Stimulated activated CD8-positive, alpha-beta memory T cell treated with anti-CD3 and anti-CD28 coated beads, Interleukin-2, amount 100 ng/mL, for 1 hour (primary cell): Measurements from ENCODE around the gene GGA1.
A peak's percentile ranks its signal among the peaks of the same experiment; 100 is the strongest.

Experiments used
- DNase-seq, 2 donors: peaks; one replicate each; pipeline ENCODE4 v3.0.0-alpha.2; 2020; ENCODE audit warnings: low read depth in 2 of 2

Gene GGA1

DNA sequence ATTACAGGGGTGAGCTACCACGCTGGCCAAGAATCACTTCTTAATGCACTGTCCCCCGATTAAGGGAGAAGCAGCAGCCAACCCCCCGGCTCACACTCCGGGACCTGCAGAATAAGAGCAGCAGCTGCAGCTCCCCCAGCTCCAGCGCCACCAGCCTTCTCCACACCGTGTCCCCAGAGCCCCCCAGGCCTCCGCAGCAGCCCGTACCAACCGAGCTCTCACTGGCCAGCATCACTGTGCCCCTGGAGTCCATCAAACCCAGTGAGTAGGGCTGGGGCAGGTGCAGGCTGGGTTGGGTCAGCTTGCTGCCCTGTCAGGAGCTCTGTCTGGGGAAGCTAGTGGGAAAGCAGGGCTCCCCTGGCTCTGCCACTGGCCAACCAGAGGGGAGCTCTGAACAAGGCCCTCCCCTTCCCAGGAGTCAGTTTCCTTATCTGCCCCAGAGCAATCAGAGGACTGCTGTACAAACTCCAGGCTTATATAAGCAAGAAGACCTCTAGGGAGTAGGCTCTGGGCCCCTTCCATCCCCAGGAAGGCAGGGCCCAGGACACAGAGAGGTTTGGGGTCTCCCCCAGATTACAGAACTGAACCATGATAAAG lies 22.3 kb downstream of the GGA1 start:
- no peak for DNase-seq

DNA sequence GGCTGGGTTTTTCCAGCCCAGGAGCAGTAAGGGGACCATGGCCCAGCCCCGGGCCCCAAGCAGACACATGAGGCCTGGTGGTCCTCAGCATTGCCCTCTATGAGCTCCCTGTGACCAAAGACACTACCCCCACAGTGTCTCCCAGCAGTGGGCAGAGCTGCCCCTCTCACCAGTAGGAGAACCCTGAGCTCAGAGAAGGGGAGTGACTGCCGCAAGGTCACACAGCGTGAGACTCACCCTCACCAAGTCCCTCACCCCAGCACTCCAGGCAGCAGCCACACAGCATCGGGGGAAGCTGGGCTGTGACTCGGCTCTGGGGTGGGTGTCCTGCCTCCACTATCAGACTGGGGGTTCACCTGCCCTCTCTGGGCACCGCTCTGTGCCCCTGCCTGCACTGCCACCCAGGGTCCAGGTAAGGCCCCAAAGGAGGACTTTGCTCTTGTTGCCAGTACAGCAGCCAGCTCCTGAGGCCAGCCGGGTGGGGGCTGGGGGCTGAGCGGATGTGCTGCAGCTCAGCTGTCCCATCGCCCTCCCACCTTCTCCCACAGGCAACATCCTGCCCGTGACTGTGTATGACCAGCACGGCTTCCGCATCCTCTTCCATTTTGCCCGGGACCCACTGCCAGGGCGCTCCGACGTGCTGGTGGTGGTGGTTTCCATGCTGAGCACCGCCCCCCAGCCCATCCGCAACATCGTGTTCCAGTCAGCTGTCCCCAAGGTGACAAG lies 23.0 kb downstream of the GGA1 start:
- DNase-seq = no peak

DNA sequence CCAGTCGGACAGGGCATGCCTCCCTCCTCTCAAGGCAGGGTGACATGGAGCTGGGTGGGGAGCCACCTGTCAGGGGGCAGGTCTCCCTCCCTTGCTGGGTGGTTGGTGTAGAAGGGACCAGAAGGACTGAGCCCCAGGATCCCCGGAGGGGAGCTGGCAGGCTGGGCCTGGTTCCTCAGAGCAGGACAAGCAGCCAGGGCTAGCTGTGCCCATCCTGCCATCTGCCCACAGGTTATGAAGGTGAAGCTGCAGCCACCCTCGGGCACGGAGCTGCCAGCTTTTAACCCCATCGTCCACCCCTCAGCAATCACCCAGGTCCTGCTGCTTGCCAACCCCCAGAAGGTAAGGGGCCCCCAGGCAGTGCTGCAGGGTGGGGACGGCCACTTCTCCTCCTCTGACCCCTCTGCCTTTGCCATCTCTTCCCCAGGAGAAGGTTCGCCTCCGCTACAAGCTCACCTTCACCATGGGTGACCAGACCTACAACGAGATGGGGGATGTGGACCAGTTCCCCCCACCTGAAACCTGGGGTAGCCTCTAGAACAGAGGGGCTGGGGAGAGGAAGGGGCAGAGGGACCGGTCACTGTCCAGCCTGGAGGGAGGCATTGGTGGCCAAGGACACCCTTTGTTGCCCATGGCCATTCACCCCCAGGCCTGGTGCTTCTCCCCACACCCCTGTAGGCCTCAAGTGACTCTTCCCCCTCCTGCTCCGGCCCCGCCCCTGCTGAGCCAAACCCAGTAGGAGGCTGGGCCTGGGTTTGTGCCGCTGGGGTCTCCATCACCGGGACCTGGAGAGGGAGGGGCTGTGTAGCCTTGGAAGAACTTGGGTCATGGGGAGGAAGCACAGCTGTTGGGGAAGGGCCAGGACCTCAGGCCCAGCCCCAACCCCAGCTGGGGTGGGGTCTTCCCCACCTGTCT lies 23.8 kb downstream of the GGA1 start:
- DNase-seq = no peak

DNA sequence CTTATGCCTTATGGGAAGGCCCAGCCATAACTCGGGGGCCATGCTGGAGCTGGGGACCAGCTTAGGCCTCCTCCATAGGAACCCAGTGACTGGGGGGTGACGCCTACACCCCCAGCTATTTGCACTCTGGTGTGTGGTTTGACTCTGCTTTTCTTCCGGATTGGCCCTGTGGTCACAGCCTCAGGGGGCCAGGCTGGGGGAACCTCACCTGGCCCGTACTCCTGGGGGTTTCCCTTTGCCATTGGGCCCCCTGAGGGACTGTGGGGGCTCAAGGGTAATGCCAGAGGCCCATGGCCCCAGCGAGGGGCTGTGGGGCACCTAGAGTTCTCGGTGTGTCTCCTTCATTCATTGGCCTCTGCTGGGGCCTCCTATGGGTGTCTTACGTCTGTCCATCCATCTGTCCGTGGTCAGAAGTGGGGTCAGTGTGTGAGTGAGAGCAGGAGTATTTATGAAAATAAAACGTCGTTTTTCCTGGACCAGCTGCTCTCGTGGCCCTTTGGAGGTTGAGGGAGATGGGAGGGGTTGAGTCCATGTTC lies 24.5 kb downstream of the GGA1 start:
- DNase-seq = no peak

DNA sequence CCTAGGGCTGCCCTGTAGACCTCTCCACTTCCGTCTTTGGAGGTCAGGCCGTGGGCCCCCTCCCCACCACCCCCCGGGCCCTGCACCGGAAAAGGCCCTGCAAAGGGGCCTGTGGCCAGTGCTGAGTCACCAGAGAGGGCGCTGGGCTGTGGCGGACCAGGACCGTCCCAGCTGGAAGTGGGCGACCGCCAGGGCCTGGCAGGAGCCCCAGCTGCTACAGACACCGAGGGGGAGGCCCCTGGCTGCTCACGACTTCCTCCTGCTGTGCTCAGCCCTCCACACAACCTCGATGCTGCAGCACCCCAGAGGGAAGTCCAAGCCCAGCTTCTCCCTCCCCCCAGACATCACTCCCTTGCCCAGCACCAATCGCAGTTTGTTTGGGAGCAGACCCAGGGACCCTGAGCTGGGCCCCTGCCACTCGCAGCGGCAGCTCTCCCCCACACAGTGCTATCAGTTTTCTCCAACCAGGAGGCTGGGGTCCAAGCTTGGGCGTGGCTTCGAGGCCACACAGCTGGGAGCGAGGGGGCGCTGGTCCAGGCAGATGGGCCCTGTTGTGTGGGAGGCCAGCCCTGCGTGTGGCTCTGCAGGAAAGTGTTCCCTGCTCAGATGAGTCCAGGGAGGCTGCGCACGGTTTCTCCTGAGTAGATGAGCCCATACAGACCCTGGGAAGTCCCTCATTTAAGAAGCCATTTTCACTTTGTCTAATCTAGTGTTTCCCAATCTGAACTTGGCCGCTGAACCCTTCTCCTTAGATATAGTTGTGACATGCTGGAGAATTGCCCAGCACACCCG lies 25.2 kb downstream of the GGA1 start:
- DNase-seq = peak in 1 of 2 donors; percentile 24

DNA sequence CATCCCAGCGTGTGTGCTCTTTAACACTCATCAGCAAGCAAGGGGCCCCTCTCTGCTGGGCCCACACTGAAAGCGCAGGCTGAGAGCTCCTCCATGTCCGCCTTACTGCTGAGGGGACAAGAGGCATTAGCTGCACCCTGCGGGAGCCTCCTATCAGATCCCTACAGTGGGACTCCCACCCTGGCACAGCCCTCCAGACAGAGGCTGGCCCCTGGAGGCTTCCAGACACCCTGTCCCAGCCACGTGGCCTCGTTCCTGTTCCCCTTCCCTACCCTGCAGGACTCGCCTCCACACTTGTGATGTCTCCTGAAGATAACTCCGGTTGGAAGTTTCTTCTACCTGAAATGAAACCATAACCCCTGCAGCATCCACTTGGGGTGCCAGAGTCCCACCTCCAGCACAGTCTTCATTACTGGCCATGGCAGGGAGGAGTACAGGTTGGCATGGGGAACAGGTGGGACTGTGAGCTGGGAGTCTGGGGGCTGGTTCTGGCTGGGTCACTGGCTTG lies 25.8 kb downstream of the GGA1 start:
- DNase-seq = no peak

DNA sequence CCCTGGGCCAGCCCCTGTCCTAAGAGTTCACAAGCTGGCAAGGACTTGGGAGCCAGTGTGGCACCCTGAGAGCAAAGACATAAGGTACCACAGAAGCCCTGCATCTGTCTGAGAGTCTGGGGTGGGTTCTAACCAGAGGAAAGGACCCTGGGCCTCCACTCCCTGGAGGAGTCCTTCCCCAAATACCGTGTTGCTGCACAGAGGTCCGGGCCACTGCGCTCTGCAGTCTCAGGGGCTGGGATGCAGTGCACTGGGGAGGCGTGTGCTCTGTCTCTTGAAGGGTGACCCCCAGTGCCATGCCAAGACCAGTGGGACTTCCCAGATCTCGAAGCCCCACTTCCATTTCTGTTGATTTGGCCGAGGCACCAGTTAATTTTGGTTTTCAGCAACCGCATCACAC lies 26.5 kb downstream of the GGA1 start:
- DNase-seq = no peak

DNA sequence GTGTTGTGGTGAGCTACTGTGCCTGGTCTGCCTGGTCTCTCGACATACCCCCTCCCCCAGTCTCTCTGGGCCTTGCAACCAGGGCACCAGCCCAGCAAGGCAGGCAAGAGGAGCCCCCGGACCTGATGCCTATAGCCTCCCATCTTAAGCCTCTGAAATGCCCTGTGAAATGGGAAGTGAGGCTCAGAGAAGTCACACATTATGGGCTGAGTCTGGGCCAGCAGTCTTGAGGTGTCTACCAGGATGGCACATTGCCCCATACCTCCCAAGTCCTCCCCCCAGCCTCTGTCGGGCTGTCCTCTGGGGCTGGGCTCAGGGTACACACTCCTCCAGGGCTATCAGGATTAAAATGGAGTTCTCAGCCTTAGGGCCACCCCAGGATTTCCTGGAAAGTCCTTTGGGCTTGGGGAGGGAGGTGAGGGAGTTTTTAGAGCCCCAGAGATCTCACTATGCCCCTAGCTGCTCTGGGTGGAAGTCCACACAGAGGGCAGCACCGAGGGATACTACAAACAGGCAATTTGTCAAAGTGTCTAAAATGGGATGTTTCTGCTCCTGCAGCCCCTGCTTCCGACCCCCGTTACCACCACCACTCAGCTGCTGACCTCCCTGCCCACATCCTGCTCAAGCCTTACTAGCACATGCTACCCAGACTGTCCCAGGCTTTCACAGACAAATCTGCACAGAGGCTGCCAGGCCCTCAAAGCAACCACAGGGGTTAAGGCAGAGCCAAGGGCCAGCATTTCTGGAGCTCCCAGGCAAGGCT lies 27.7 kb downstream of the GGA1 start:
- no peak for DNase-seq

DNA sequence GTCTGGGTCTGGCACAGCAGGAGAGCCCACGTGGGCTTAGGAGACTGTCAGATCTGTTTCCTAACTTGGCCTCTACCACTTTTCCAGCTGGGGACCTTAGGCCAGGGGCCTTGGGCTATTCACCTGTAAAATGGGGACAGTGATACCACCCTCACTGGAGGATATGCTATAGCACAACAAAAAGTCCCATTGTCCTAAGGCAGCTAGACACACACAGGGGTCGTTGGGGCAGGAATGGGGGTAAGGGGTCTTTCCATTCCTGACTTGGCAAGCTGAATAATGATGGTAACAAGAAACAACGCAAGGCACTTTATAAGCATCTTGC lies 28.3 kb downstream of the GGA1 start:
- no peak for DNase-seq

DNA sequence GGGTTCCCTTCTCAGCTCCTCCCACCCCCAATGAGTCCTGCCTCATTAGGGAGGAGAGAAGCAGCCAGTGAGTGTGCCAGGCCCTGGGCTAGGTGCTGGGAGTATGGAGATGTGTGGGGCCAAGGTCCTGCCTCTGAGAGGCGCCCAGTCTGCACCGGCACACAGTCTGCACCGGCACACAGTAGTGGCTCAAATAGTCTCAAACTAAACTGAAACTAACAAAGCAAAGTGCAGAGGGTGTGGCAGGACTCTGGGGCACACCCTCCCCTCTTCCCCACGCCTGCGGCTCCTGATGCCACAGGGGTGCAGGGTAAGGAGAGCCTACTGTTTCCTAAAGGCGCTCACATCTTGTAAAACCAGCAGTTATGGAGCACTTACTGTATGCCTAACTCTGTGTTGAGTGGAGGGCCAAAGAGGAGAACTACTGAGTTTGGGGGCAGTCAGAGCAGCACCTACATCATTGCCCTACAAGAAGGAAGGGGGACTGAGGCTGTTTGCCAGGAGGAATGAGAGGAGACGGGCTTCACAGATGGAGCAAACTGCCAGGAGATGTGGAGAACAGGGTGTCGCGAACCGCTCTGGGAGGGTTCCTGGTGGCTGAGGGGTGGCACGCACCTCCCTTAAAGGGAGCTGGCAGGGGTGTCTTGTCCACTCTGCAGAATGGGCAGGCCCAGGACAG lies 29.9 kb downstream of the GGA1 start:
- no peak for DNase-seq

DNA sequence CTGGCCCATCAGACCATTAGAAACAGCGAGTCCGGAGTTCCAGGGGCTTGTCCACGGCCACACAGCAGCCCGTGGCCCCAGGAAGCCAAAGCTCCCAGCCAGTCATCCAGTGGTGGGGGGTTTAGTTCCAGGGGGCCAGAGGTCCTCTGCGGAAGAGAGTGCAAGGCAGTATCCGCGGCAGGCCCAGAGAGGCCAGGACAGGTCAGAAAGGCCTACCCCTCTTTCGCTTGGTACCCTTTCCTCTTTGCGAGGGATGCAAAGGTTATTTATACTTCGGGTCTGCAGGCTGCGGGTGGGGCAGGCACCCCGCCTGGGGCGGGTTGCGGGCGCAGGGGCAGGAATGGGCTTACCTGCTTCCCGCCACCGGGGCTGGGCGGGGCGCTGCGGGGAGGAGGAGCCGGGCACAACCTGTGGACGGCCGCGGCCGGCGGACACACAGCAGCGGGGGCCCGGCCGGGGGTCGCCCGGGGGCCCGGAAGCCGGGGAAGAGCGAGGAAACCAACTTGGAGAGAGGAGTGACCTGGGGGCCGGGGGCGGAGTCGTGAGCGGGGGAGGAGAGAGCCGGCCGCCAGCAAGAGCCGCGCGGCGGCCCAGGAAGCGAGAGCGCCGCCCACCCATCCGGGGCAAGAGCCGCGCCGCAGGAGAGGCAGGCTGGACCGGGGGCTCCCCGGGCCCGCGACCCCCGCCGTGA lies 30.6 kb downstream of the GGA1 start, which contains the start of gene SH3BP1:
SH3BP1 (plus strand) TSS at position 600 of the 691 bp plus-strand sequence. CDS start 119 bp downstream, outside the sequence.
- DNase-seq = peak in 1 of 2 donors; percentile 37

DNA sequence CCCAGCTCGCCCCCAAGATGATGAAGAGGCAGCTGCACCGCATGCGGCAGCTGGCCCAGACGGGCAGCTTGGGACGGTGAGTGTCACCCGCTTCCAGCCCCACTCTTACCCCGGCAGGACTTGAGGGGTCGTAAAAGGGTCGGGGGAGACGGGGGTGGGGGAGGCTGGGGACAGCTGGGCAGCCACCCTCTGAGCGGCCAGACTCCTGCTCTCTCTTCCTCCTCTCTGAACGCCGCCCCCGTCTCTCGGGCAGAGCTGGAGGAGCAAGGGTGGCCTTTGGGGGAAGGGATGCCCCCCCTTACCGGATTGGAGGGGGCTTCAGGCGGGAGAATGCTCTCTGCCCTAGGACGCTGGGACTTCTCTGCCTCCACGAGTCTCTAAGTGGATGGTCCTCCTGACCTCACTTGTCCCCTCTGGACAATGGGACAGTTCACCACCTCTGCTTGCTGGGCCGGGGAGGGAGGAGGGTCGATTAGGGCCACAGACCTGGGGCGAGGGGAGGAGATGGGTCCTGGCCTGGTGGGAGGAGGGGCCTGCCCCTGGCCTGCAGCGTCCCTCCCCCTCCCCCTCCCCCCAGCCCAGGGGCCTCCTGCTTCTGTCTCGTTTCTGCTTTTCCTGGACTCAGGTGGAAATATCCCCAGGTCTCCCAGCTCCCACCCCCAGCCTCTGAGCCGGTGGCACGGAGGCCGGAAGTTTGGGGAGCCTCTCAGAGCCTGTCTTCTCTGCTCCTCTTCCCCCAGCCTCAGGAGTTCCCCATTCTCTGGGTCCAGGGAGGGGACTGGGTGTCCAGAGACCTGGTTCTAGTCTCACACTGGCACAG lies 31.3 kb downstream of the GGA1 start:
- no peak for DNase-seq

DNA sequence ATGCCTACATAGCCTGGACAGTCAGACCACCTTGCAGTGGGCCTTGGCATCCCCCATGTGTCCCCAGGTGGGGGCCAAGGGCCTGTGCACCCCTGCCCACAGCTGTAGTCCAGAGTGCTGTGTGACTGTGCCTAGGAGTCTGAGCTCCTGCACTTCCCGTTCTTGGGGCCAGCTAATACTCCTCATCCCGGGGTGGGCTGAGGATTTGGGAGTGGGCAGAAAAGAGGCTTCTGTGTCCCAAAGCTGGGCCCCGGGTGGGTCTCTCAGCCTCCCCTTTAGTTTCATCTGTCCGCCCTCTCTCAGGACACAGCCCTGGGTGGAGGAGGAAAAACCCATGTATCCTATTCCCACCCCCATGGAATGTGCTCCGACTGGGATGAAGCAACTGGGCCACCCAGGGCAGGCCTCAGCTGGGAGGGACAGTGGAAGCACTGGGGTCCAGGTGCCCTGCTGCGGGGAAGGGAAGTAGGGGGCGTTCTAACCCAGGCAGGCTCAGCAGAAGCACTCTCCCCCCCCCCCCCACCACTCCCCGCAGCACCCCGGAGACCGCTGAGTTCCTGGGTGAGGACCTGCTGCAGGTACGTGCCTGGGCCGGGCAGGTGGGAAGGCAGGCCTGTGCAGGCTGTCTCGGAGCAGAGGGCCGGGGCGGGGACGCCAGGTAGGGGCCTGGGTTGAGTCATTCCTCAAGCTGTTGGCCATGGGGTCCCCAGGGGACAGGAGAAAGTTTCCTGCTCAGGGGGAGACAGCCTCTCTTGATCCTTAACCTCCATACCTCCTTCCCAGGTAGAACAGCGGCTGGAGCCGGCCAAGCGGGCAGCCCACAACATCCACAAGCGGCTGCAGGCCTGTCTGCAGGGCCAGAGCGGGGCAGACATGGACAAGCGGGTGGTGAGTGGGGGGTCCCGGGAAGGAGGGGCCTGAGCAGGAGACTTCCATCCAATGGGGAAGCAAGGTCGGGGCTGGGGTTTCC lies 32.2 kb downstream of the GGA1 start:
- no peak for DNase-seq

DNA sequence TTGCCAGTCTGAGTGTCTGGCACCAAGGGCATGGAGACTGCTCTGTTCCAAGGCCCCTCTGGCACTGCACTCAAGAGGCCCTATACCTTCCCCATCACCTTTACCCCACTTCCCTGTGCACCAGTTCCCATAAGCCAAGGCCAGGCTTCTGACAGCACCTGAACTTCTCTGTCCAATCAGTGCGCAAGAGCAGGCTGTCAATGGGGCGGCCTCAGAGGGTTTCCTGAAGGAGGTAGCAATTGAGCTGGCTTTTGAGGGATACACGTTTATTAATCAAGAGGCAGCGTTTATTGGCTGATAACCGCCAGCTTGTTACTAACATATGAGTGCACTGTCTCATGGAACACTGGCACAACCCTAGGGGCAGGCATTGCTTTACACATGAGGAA lies 32.9 kb downstream of the GGA1 start:
- no peak for DNase-seq

DNA sequence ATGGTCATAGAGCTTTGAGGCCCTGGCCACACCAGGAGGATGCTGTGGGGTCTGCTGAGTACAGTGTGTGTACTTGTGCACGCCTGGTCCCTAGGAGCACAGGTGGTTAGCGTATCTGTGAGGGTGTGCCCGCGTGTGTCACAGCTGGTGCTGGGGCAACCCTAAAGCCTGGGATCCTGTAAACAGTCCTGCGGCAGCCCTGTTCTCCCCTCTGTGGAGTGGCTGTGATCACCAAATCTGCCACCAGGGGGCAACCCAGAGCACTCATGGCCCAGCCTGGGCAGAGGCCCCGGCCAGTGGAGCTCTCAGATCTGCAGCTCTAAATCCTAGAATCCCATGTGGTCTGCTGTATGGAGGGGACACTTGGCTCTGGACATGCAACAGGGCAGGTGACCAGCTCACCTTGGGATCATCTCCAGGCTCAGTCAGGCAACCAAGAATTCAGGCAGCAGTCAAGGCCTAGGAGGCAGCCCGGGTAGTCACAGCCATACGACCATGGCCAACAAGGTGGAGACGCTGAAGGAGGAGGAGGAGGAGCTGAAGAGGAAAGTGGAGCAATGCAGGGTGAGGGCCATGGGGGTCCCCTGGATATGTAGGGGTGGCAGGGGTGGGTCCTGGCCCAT lies 34.7 kb downstream of the GGA1 start:
- peak; percentile 76 to 77 for DNase-seq

DNA sequence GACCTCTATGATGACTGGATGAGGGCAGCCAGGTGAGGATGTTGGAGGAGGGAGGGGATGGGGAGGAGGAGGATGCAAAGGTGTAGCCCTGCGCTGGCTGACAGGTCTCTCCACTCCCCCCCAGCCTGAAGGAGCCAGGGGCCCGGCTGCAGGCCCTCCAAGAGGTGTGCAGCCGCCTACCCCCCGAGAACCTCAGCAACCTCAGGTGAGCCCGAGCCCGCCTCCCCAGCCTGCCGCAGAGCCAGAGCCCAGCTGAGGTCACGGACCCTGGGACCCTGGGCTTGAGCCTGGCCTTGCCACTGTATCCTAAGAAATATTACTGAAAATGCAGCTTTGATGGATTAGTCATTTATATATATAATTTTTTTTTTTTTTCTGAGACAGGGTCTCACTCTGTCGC lies 38.7 kb downstream of the GGA1 start:
- no peak for DNase-seq

DNA sequence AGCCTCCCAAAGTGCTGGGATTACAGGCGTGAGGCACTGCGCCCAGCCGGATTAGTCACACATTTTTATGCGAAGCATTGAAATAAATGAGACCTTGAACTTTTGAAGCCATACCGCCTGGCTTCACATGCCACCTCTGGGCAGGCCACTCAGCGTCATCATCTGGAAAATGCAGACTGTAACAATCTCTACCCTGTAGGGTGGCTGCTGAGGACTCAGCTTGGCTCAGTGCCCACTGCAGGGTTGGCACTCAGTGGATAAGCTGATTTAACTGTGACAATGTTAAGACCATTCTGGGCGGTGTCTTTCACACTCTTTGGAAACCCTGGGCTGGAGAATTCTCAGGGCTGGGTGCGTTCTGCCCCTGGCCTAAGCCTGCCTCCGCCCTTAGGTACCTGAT lies 39.3 kb downstream of the GGA1 start:
- DNase-seq = no peak
